ENCODE measurements around the gene UQCRC2. TPM values are rescaled to one million over a fixed set of nuclear protein-coding genes. Genes with fewer than 3 reads are reported as not detected.

The UQCRC2 gene
- total RNA-seq, 4 donors from 2014 or later = 112 to 359 (median 321) TPM

DNA sequence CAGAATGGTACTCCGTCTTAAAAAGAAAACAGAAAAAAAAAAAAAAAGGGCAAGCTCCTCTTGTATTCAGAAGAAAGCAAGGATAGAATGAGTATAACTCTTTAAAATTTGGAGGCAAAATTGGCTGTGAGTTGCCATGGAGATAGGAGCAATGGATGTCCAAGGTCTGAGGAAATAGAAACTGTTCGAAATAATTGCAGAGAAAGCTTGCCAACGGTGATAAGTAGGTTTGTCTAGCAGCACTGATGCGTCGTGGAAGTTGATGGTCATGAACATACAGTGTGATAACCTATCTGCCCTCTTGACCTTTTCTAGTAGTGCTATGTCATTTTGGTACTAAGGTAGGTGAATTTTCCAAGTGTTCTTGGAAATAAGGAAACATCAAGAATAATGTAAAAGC lies 57.7 kb downstream of the UQCRC2 start:
- intact Hi-C loops (cut with DNase I; ENCODE audit: low total_unique reads) = no loop called here
- no peak for TF ChIP-seq EP300 (IDR thresholded peaks at IDR 0.05; ENCODE audit: low read depth)
- TF ChIP-seq POLR2AphosphoS5 (IDR thresholded peaks at IDR 0.05) = no peak
- TF ChIP-seq, protein P1, sequence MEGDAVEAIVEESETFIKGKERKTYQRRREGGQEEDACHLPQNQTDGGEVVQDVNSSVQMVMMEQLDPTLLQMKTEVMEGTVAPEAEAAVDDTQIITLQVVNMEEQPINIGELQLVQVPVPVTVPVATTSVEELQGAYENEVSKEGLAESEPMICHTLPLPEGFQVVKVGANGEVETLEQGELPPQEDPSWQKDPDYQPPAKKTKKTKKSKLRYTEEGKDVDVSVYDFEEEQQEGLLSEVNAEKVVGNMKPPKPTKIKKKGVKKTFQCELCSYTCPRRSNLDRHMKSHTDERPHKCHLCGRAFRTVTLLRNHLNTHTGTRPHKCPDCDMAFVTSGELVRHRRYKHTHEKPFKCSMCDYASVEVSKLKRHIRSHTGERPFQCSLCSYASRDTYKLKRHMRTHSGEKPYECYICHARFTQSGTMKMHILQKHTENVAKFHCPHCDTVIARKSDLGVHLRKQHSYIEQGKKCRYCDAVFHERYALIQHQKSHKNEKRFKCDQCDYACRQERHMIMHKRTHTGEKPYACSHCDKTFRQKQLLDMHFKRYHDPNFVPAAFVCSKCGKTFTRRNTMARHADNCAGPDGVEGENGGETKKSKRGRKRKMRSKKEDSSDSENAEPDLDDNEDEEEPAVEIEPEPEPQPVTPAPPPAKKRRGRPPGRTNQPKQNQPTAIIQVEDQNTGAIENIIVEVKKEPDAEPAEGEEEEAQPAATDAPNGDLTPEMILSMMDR (IDR thresholded peaks at IDR 0.05) = no peak
- no peak for TF ChIP-seq POLR2A (IDR thresholded peaks at IDR 0.05)
- no peak for DNase-seq
- no peak overlapping the region for H3K27ac ChIP-seq
- in situ Hi-C loops (cut with MboI; ENCODE audit: low pct_ligation_motif_present in 1 of 4, low pct_unique_long_range_greater_than_20kb in 1 of 4, low sequenced_read_pairs in 3 of 4) = loop anchor here in 1 of 4 donors (25.0 kb wide), 1 partner anchor 276 kb away; the partner anchor contains the start of gene POLR3E
- peaks cover 7 to 45% (median 25%) of the 10 kb centered on the region in 4 donors for H3K4me1 ChIP-seq
- H3K36me3 ChIP-seq = no peaks in the 10 kb centered on the region
- H3K4me3 ChIP-seq = no peak overlapping the region
- 89 to 91% methylated on average over 4 to 5 of the region's 5 CpGs for WGBS, 2 donors (ENCODE audit: low coverage in 1 of 2)
- no peaks in the 10 kb centered on the region for H3K27me3 ChIP-seq
- H3K9me3 ChIP-seq = no peaks in the 10 kb centered on the region

DNA sequence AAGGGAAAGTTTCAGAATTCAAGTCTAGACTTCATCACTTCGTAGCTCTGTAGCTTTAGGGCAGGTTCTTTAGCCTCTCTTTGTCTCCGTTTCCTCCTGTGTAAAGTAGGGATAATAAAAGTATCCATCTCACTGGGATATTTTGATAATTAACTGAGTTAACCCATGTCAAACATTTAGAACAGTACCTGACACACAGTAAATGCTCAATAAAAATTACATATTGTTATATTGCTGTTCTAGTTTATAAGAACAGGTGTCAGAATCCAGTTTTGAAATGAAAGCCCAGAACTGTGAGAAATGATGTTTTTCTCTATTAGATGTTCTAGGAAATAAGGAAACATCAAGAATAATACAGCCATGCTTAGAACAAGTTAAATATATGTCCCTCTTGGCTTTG lies 59.1 kb downstream of the UQCRC2 start:
- Histone ChIP-seq H3K9me3 (no peaks in the 10 kb centered on the region), H3K27me3 (no peaks in the 10 kb centered on the region), H3K4me1 (peaks cover 7 to 51% (median 22%) of the 10 kb centered on the region in 4 donors), H3K27ac (no peak overlapping the region), H3K36me3 (no peaks in the 10 kb centered on the region), H3K4me3 (no peak overlapping the region)
- in situ Hi-C loops (cut with MboI; ENCODE audit: low pct_ligation_motif_present in 1 of 4, low pct_unique_long_range_greater_than_20kb in 1 of 4, low sequenced_read_pairs in 3 of 4) = loop anchor here in 1 of 4 donors (25.0 kb wide), 1 partner anchor 275 kb away; the partner anchor contains the start of gene POLR3E
- 0 to 35% methylated on average over 1 to 2 of the region's 2 CpGs for WGBS, 2 donors (ENCODE audit: low coverage in 1 of 2)
- TF ChIP-seq, protein P1 (IDR thresholded peaks at IDR 0.05) = no peak
- TF ChIP-seq EP300 (IDR thresholded peaks at IDR 0.05; ENCODE audit: low read depth) (no peak), POLR2A (IDR thresholded peaks at IDR 0.05) (no peak), POLR2AphosphoS5 (IDR thresholded peaks at IDR 0.05) (no peak)
- intact Hi-C loops (cut with DNase I; ENCODE audit: low total_unique reads) = no loop called here
- DNase-seq = no peak

DNA sequence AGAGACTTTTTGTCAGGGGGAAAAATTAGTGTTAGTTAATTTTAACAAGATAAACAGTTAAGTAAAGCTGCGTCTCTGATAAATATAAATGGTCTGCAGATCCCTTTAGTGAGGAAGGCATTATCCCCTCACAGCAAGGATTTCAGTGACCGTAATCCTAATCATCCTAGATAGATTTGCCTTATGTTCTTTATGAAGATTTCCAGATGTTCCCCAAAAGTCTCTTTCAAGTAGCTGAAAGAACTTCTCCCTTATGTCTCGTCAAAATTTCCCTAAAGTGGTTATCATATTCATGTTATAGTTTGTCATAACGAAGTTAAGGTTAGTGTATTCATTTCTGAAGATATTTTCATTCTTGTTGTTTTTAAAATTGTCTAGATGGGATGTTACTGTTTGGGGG lies 60.3 kb downstream of the UQCRC2 start:
- in situ Hi-C loops (cut with MboI; ENCODE audit: low pct_ligation_motif_present in 1 of 4, low pct_unique_long_range_greater_than_20kb in 1 of 4, low sequenced_read_pairs in 3 of 4) (loop anchor here in 1 of 4 donors (25.0 kb wide), 1 partner anchor 274 kb away; the partner anchor contains the start of gene POLR3E), intact Hi-C loops (cut with DNase I; ENCODE audit: low total_unique reads) (no loop called here)
- TF ChIP-seq EP300 (IDR thresholded peaks at IDR 0.05; ENCODE audit: low read depth) (no peak), POLR2A (IDR thresholded peaks at IDR 0.05) (no peak), POLR2AphosphoS5 (IDR thresholded peaks at IDR 0.05) (no peak)
- TF ChIP-seq, protein P1 (IDR thresholded peaks at IDR 0.05) = no peak
- H3K4me3 ChIP-seq = no peak overlapping the region
- WGBS, 2 donors (ENCODE audit: low coverage in 1 of 2) = 77 to 88% methylated on average over 3 to 4 of the region's 4 CpGs
- H3K9me3 ChIP-seq = no peaks in the 10 kb centered on the region
- H3K36me3 ChIP-seq = no peaks in the 10 kb centered on the region
- no peak overlapping the region for H3K27ac ChIP-seq
- peaks cover 14 to 60% (median 22%) of the 10 kb centered on the region in 4 donors for H3K4me1 ChIP-seq
- DNase-seq = no peak
- H3K27me3 ChIP-seq = no peaks in the 10 kb centered on the region

DNA sequence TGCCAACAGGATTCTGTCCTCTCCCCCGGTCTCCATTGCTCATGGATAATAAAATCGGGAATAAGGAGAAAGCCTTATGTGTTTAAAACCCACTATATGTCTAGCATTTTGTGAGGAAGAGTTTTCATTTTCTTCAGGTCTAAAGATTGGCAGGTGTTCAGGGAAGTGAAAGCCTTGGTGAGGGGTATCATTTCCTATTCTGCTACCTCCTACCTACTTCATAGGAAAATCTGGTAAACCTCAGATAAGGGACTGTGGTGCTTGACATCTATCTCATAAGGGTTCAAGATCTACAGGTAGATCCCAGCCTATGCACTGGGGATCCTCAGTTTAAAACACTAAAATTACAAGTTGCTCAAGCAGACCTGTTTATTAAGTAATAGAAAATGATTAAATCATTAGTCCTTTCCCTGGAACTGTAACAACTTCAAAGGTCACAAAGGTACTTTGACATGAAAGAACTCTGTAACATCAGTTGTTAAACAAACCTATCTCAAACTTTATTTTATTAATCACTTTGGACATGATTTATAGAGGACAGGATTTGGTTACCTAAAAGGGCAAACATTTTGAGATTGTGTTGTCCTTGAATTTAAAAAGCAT lies 61.2 kb downstream of the UQCRC2 start:
- no peak for DNase-seq
- peaks cover 8 to 52% (median 14%) of the 10 kb centered on the region in 4 donors for H3K4me1 ChIP-seq
- in situ Hi-C loops (cut with MboI; ENCODE audit: low pct_ligation_motif_present in 1 of 4, low pct_unique_long_range_greater_than_20kb in 1 of 4, low sequenced_read_pairs in 3 of 4) (loop anchor here in 1 of 4 donors (25.0 kb wide), 1 partner anchor 273 kb away; the partner anchor contains the start of gene POLR3E), intact Hi-C loops (cut with DNase I; ENCODE audit: low total_unique reads) (no loop called here)
- H3K27me3 ChIP-seq = no peaks in the 10 kb centered on the region
- no peak overlapping the region for H3K4me3 ChIP-seq
- TF ChIP-seq POLR2A (IDR thresholded peaks at IDR 0.05) (no peak), EP300 (IDR thresholded peaks at IDR 0.05; ENCODE audit: low read depth) (no peak), POLR2AphosphoS5 (IDR thresholded peaks at IDR 0.05) (no peak)
- TF ChIP-seq, protein P1 (IDR thresholded peaks at IDR 0.05) = no peak
- no peaks in the 10 kb centered on the region for H3K36me3 ChIP-seq
- 89% methylated on average over 2 of the region's 2 CpGs; no CpG with 5 or more reads in 1 of the 2 donors for WGBS, 2 donors (ENCODE audit: low coverage in 1 of 2)
- H3K9me3 ChIP-seq = no peaks in the 10 kb centered on the region
- no peak overlapping the region for H3K27ac ChIP-seq

Data from transverse colon (tissue), 4 donors.